Osteocyte (in vitro differentiated cells): Measurements from ENCODE around the gene OVOL2. TPM values are rescaled to one million over a fixed set of nuclear protein-coding genes. Genes with fewer than 3 reads are reported as not detected.
A peak's percentile ranks its signal among the peaks of the same experiment; 100 is the strongest.

ENCODE experiments used
- DNase-seq: peaks from one replicate; pipeline ENCODE4 v3.0.0; 2021; ENCODE audit warnings: mixed read lengths; ENCODE audit not compliant: unreplicated experiment; ENCODE audit errors: extremely low spot score
- H3K27ac Mint-ChIP-seq: one replicate; pipeline ENCODE4 v1.8.0; 2021; ENCODE audit warnings: mild to moderate bottlenecking, mixed read lengths; ENCODE audit not compliant: unreplicated experiment
- H3K27me3 Mint-ChIP-seq: one replicate; pipeline ENCODE4 v1.8.0; 2021; ENCODE audit warnings: mixed read lengths; ENCODE audit not compliant: unreplicated experiment
- H3K36me3 Mint-ChIP-seq: one replicate; pipeline ENCODE4 v1.8.0; 2021; ENCODE audit warnings: mixed read lengths; ENCODE audit not compliant: unreplicated experiment
- H3K4me1 Mint-ChIP-seq: one replicate; pipeline ENCODE4 v1.8.0; 2021; ENCODE audit warnings: mixed read lengths; ENCODE audit not compliant: unreplicated experiment
- H3K4me3 Mint-ChIP-seq: one replicate; pipeline ENCODE4 v1.8.0; 2021; ENCODE audit warnings: mild to moderate bottlenecking, moderate library complexity, mixed read lengths; ENCODE audit not compliant: unreplicated experiment
- H3K9me3 Mint-ChIP-seq: one replicate; pipeline ENCODE4 v1.8.0; 2021; ENCODE audit warnings: mixed read lengths; ENCODE audit not compliant: unreplicated experiment
- total RNA-seq: library from RNA; stranded (reverse); gene quantifications from 2 replicates; pipeline ENCODE4 v1.2.1, GENCODE V29; 2021
- TF ChIP-seq, protein P1 (sequence below): fragments of 200-600 bp; sonication (generic); IDR thresholded peaks from 2 replicates; pipeline ENCODE4 v1.5.0; 2021; ENCODE audit warnings: antibody characterized with exemption, mild to moderate bottlenecking, moderate library complexity

The OVOL2 gene
- total RNA-seq, 1 donor from 2014 or later: not detected

DNA sequence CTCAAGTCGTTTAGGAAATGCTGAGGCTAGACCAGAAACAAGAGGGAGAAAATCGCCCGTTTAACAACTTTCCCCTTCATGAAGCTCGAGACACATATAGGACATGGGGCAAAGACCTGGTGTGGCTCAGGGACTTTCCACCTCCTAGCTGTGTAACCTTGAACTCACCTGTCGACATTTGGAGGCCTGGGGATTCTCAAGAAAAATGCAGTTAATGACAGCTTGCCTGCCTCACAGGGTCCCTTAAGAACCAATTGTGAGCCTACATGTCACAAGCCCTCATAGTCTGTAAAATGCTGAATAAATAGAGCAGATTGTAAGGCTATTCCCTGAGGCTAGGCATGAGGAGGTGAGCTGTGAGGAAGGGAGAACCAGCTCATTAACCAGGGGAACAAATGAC, 53.8 kb downstream of the OVOL2 start:
- Mint-ChIP-seq H3K27me3 (no peaks in the 10 kb centered on the region), H3K36me3 (no peaks in the 10 kb centered on the region), H3K4me1 (peaks cover 27% of the 10 kb centered on the region), H3K27ac (no peak overlapping the region), H3K4me3 (no peak overlapping the region), H3K9me3 (no peaks in the 10 kb centered on the region)
- no peak for DNase-seq
- TF ChIP-seq, protein P1, sequence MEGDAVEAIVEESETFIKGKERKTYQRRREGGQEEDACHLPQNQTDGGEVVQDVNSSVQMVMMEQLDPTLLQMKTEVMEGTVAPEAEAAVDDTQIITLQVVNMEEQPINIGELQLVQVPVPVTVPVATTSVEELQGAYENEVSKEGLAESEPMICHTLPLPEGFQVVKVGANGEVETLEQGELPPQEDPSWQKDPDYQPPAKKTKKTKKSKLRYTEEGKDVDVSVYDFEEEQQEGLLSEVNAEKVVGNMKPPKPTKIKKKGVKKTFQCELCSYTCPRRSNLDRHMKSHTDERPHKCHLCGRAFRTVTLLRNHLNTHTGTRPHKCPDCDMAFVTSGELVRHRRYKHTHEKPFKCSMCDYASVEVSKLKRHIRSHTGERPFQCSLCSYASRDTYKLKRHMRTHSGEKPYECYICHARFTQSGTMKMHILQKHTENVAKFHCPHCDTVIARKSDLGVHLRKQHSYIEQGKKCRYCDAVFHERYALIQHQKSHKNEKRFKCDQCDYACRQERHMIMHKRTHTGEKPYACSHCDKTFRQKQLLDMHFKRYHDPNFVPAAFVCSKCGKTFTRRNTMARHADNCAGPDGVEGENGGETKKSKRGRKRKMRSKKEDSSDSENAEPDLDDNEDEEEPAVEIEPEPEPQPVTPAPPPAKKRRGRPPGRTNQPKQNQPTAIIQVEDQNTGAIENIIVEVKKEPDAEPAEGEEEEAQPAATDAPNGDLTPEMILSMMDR: no peak

DNA sequence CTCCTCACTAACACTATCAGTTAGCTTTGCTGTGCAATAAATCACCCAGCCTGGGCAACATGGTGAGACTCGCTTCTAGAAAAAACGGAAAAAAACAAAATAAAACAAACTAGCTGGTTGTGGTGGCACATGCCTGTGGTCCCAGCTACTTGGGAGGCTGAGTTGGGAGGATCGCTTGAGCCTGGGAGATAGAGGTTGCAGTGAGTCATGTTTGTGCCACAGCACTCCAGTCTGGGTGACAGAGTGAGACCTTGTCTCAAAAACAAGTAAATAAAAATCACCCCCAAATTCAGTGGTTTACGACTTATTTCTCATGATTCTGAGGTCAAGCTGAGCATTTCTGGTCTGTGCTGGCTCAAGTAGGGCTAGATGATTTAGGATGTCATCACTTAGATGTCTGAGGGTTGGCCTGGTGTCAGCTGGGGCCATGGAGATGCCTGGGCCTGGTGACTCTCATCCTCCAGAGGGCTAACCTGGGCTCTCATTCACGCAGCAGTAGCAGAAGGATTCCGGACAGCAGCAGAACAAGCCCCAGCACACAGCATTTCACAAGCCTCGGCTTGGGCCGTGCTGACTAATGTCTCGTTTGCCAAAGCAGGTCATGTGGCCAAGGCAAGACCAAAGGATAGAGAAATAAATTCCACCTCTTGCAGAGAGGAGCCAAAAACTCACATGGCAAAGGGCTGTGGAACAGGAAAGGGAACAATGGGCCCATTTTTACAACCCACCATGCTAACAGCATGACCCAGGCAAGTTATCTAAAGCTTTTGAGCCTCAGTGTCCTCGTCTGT, 56.4 kb downstream of the OVOL2 start:
- Mint-ChIP-seq H3K4me3 (no peak overlapping the region), H3K4me1 (peaks cover 27% of the 10 kb centered on the region), H3K36me3 (no peaks in the 10 kb centered on the region), H3K9me3 (no peaks in the 10 kb centered on the region), H3K27ac (no peak overlapping the region), H3K27me3 (no peaks in the 10 kb centered on the region)
- TF ChIP-seq, protein P1: no peak
- DNase-seq: no peak

DNA sequence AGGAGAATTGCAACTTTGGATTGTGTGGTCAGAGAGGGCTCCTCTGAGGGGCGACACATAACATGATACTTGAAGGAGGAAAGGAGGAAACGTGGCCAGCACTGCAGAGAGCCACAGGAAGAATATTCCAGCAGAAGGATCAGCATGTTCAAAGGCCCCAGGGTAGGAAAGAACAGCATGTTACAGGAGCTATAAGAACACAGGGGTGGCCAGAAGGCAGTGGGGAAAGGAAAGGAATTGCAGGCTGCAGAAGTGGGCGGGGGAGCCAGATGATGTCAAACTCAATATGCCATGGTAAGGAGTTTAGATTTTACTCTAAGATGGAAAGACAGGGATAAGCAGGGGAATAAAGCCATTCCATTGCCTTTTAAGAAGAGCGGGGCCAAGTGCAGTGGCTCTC, 58.1 kb downstream of the OVOL2 start:
- TF ChIP-seq, protein P1: no peak
- H3K27me3 Mint-ChIP-seq: no peaks in the 10 kb centered on the region
- no peaks in the 10 kb centered on the region for H3K9me3 Mint-ChIP-seq
- no peak overlapping the region for H3K4me3 Mint-ChIP-seq
- peaks cover 22% of the 10 kb centered on the region for H3K4me1 Mint-ChIP-seq
- DNase-seq: no peak
- H3K36me3 Mint-ChIP-seq: no peaks in the 10 kb centered on the region
- no peak overlapping the region for H3K27ac Mint-ChIP-seq

DNA sequence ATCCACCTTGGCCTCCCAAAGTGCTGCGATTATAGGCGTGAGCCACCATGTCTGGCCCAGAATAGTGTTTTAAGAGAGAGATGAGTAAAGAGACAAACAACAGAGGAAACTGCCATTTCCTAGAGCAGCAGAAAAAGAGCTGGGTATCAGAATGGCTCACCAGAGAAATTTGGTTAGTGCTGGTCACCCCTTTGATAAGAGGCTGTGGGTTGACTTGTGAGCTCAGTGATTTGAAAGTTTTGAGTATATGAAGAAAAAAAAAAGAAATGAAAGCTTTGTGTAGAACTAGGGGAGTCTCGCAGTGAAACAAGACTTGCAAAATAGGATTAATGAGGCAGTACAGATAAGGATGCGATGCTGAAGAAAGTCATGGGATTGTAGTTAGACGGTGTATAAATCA, 59.3 kb downstream of the OVOL2 start:
- no peak for DNase-seq
- TF ChIP-seq, protein P1: no peak
- H3K4me1 Mint-ChIP-seq: peaks cover 22% of the 10 kb centered on the region
- no peaks in the 10 kb centered on the region for H3K36me3 Mint-ChIP-seq
- H3K4me3 Mint-ChIP-seq: no peak overlapping the region
- no peaks in the 10 kb centered on the region for H3K27me3 Mint-ChIP-seq
- H3K27ac Mint-ChIP-seq: no peak overlapping the region
- H3K9me3 Mint-ChIP-seq: no peaks in the 10 kb centered on the region

DNA sequence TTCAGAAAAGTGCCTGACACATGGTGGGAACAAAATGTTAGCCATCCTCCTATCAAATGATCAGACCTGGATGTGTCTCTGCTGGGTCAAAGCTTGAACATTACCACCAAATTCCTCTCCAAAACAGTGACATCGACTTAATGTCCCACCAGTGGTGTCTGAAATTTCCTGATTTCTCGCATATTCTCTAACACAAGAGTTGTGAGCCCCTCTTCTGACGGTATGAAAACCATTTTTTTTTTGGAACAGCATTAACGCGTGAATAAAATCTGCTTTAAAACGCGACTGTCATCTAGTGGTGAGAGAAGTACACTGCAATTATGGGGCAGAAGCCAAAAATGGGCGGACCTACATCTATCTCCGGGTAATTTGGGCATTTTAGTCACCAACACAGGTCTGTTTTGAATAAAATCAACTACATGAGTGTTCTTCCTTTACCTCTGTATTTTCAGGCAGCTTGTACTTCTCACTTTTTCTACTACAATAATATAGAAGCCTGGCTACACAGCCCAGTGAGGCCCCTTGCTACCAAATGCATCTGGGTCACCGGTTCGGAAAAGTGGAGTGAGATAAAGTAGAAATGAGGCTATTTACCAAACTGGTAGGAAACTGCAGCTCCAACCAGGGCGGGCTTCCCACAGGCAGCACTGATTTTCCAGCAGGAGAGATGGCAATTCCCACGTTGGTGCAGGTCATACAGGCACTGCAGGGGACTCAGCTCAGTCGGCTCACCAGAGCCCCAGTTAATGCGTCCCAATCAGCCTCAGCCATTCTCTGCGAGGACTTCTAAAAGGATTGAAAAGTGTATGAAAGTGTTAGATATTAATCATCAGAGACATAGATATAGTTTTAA, 61.5 kb downstream of the OVOL2 start:
- no peaks in the 10 kb centered on the region for H3K27me3 Mint-ChIP-seq
- TF ChIP-seq, protein P1: peak; percentile 91
- H3K4me1 Mint-ChIP-seq: peaks cover 25% of the 10 kb centered on the region
- H3K9me3 Mint-ChIP-seq: no peaks in the 10 kb centered on the region
- no peak for DNase-seq
- no peak overlapping the region for H3K4me3 Mint-ChIP-seq
- H3K36me3 Mint-ChIP-seq: peaks cover 2% of the 10 kb centered on the region
- no peak overlapping the region for H3K27ac Mint-ChIP-seq
